ENCODE data around the gene U2AF1L4. TPM values are rescaled to one million over a fixed set of nuclear protein-coding genes. Genes with fewer than 3 reads are reported as not detected.
A peak's percentile ranks its signal among the peaks of the same experiment; 100 is the strongest.

Gene U2AF1L4
- total and polyA plus RNA-seq, 2 donors: 19.8 to 45.0 TPM

DNA sequence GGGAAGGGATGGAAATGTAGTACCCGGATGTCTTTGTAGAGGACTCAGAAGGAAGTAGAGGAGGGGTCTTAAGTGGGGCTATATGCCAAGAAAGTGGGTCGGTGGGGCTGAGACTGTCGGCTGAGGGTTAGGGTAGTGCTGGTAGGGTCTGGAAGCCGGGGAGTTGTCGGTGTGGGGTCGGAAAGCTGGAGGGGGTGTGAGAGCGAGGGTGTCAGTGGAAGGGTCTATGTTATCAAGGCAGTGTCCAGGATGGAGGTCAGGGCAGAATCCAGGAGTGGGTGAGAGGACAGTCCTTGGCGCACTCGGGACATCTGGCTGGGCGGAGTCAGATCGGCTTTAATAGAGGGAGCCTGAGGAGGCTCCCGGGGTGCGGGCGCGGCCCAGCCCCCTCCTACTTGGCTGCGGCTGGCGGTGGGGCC, 9.9 kb upstream of the U2AF1L4 start:
- Histone ChIP-seq H3K9me3 (ENCODE audit: control insufficient read depth in 2 of 2, insufficient read depth in 1 of 2, low read length in 1 of 2) (peaks cover 0 to 10% of the 10 kb centered on the region in 2 donors), H3K27me3 (ENCODE audit: control insufficient read depth in 2 of 2, insufficient read depth in 1 of 2, low read length in 1 of 2) (peaks cover 20 to 29% of the 10 kb centered on the region in 2 donors), H3K4me3 (ENCODE audit: low read length in 2 of 2) (no peak overlapping the region), H3K36me3 (ENCODE audit: control insufficient read depth in 2 of 2, insufficient read depth in 2 of 2, low read length in 1 of 2) (peaks cover 8 to 29% of the 10 kb centered on the region in 2 donors), H3K27ac (ENCODE audit: low read depth in 1 of 2, low read length in 1 of 2) (no peak overlapping the region), H3K4me1 (ENCODE audit: control insufficient read depth in 2 of 2, insufficient read depth in 2 of 2, low read length in 2 of 2) (peaks cover 25 to 35% of the 10 kb centered on the region in 2 donors)
- DNase-seq (ENCODE audit: low read depth in 6 of 9, low spot score in 9 of 9): no peak
- 78% methylated on average over 17 of the region's 17 CpGs for WGBS

DNA sequence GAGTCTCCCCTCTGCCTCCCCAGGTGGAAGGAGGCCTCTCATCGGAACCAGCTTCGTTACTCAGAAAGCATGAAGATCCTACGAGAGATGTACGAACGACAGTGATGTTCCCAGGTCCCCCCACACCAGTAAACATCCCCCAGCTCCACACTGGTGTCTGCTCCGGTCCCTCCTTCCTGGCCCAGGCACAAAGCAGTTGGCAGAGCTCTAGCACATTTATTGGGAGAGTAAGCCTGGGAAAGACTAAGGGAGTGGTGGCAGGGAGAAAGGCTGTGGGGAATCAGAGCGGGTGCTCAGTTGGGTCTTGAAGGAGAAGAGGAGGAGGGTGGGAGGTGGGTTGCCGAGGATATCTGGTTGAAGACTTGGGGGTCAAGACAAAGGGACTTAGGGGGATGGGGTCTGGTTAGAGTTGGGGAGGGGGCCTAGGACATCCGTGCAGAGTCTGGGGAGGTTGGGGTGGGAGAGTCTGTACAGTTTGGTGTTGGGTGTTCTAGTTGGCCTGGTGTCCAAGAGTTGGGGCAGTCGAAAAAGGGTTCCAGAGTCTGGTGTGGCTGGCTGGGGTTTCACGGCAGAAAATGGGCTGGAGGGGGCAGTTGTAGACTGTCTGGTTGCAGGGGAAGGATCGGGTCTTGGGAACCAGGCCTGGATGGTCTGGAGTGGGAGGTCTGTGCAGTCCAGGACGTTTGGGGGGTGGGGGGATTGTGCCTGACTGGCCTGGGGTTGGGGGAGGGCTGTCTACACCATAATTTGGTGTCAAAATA, 9.3 kb upstream of the U2AF1L4 start:
- DNase-seq (ENCODE audit: low read depth in 6 of 9, low spot score in 9 of 9): no peak

DNA sequence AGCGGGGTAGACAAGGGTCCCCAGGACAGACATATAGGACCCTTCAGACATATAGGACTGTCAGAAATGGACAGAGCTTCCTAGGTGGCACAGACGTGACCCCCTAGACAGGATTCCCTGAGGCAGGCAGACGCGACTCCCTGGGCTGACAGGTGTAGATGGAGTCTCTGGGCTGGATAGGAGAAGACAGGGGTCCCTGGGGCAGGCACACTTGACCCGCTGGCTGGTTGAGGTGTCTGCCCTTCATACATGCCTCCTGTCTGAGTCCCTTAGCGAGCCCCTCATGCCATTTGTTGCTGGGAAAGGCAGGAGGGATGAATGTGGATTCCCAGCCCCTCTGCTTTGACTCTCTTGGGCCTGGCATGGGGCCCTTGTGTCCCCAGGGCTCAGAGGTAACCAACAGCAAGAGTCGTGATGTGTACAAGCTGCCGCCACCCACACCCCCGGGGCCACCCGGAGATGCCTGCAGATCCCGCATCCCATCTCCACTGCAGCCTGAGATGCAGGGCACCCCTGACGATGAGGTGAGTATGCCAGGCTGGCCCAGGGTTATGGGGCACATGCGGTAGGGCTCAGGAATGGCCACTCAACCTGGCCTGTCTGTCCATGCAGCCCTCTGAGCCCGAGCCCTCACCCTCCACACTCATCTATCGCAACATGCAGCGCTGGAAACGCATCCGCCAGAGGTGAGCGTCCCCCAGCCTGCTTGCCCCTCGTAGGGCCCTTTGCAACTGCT, 8.6 kb upstream of the U2AF1L4 start:
- peaks cover 23 to 34% of the 10 kb centered on the region in 2 donors for H3K4me1 ChIP-seq (ENCODE audit: control insufficient read depth in 2 of 2, insufficient read depth in 2 of 2, low read length in 2 of 2)
- WGBS: 98% methylated on average over 20 of the region's 20 CpGs
- peaks cover 8 to 24% of the 10 kb centered on the region in 2 donors for H3K36me3 ChIP-seq (ENCODE audit: control insufficient read depth in 2 of 2, insufficient read depth in 2 of 2, low read length in 1 of 2)
- peaks cover 0 to 10% of the 10 kb centered on the region in 2 donors for H3K9me3 ChIP-seq (ENCODE audit: control insufficient read depth in 2 of 2, insufficient read depth in 1 of 2, low read length in 1 of 2)
- no peak for DNase-seq (ENCODE audit: low read depth in 6 of 9, low spot score in 9 of 9)
- H3K4me3 ChIP-seq (ENCODE audit: low read length in 2 of 2): no peak overlapping the region
- H3K27me3 ChIP-seq (ENCODE audit: control insufficient read depth in 2 of 2, insufficient read depth in 1 of 2, low read length in 1 of 2): peaks cover 20 to 29% of the 10 kb centered on the region in 2 donors
- H3K27ac ChIP-seq (ENCODE audit: low read depth in 1 of 2, low read length in 1 of 2): no peak overlapping the region

More for the DNA sequence above, 9.3 kb upstream of the U2AF1L4 start:
- H3K36me3 ChIP-seq (ENCODE audit: control insufficient read depth in 2 of 2, insufficient read depth in 2 of 2, low read length in 1 of 2): peaks cover 8 to 29% of the 10 kb centered on the region in 2 donors
- H3K27me3 ChIP-seq (ENCODE audit: control insufficient read depth in 2 of 2, insufficient read depth in 1 of 2, low read length in 1 of 2): peaks cover 20 to 29% of the 10 kb centered on the region in 2 donors
- WGBS: 96% methylated on average over 13 of the region's 13 CpGs
- peaks cover 0 to 10% of the 10 kb centered on the region in 2 donors for H3K9me3 ChIP-seq (ENCODE audit: control insufficient read depth in 2 of 2, insufficient read depth in 1 of 2, low read length in 1 of 2)
- H3K4me3 ChIP-seq (ENCODE audit: low read length in 2 of 2): no peak overlapping the region
- H3K27ac ChIP-seq (ENCODE audit: low read depth in 1 of 2, low read length in 1 of 2): no peak overlapping the region
- H3K4me1 ChIP-seq (ENCODE audit: control insufficient read depth in 2 of 2, insufficient read depth in 2 of 2, low read length in 2 of 2): peaks cover 25 to 33% of the 10 kb centered on the region in 2 donors

DNA sequence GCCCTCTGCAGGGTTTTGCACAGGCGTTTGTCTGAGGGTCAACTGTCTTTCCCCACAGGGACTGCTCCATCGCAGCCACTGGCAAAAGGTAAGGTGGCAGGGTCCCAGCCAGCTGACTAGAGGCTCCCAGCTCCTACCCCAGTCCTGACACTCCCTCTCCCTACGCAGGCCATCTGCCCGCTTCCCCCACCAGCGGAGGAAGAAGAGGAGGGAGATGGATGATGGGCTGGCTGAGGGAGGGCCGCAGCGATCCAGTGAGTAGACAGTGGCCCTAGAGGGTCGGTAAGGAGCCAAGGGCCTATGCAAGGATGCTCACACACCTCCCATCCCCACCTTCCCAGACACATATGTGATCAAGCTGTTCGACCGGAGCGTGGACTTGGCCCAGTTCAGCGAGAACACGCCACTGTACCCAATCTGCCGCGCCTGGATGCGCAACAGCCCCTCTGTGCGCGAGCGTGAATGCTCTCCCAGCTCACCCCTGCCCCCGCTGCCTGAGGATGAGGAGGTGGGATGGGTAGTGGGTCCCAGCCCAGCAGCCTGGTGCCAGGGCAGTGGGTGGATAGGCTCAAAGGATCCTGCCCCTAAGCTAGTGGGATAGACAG, 7.6 kb upstream of the U2AF1L4 start:
- no peak overlapping the region for H3K4me3 ChIP-seq (ENCODE audit: low read length in 2 of 2)
- peaks cover 18 to 34% of the 10 kb centered on the region in 2 donors for H3K4me1 ChIP-seq (ENCODE audit: control insufficient read depth in 2 of 2, insufficient read depth in 2 of 2, low read length in 2 of 2)
- peaks cover 20 to 29% of the 10 kb centered on the region in 2 donors for H3K27me3 ChIP-seq (ENCODE audit: control insufficient read depth in 2 of 2, insufficient read depth in 1 of 2, low read length in 1 of 2)
- peaks cover 8 to 24% of the 10 kb centered on the region in 2 donors for H3K36me3 ChIP-seq (ENCODE audit: control insufficient read depth in 2 of 2, insufficient read depth in 2 of 2, low read length in 1 of 2)
- DNase-seq (ENCODE audit: low read depth in 6 of 9, low spot score in 9 of 9): no peak
- WGBS: 98% methylated on average over 20 of the region's 20 CpGs
- H3K27ac ChIP-seq (ENCODE audit: low read depth in 1 of 2, low read length in 1 of 2): no peak overlapping the region
- peaks cover 0 to 10% of the 10 kb centered on the region in 2 donors for H3K9me3 ChIP-seq (ENCODE audit: control insufficient read depth in 2 of 2, insufficient read depth in 1 of 2, low read length in 1 of 2)

DNA sequence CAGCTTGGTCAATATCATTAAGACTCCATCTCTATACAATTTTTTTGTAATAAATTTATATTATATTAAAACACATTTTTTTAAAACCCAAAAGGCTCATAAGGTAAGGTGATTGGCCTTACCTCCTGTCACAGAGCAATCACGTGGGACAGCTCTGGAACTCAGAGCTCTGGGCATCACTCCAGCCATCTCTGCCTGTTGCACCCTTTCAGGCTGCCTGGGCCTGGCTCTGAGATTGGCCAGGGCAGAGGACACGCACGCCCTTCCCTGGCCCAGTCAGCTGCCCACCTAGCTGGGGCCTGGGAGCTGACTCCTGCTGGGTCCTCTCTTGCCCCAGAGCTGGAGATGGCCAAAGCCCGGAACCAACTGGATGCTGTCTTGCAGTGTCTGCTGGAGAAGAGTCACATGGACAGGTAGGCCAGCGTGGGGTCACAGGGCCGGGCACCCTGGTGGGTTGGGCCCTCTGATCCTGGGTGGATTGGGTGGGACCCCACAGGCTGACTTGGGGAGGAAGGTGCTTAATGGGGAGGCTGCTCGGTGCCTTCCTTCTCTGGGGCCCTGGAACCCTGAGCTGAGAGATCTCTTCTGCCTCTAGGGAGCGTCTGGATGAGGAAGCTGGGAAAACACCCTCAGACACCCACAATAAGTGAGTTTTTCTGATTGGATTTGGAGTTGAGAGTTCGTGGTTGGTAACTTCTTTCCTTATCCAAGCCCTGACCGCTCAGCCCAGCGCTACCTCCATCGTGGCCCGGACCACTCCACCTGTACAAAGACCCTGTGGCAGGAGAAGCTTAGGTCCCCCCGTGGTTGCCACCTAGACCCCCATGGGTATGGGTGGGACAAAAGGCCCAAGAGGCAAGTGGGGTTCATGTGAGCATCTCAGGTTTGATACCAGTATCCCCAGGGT, 6.9 kb upstream of the U2AF1L4 start:
- Histone ChIP-seq H3K27ac (ENCODE audit: low read depth in 1 of 2, low read length in 1 of 2) (no peak overlapping the region), H3K9me3 (ENCODE audit: control insufficient read depth in 2 of 2, insufficient read depth in 1 of 2, low read length in 1 of 2) (peaks cover 0 to 7% of the 10 kb centered on the region in 2 donors), H3K27me3 (ENCODE audit: control insufficient read depth in 2 of 2, insufficient read depth in 1 of 2, low read length in 1 of 2) (peaks cover 17 to 24% of the 10 kb centered on the region in 2 donors), H3K4me3 (ENCODE audit: low read length in 2 of 2) (no peak overlapping the region), H3K4me1 (ENCODE audit: control insufficient read depth in 2 of 2, insufficient read depth in 2 of 2, low read length in 2 of 2) (peaks cover 14 to 32% of the 10 kb centered on the region in 2 donors), H3K36me3 (ENCODE audit: control insufficient read depth in 2 of 2, insufficient read depth in 2 of 2, low read length in 1 of 2) (peaks cover 8 to 24% of the 10 kb centered on the region in 2 donors)
- DNase-seq (ENCODE audit: low read depth in 6 of 9, low spot score in 9 of 9): no peak
- WGBS: 97% methylated on average over 14 of the region's 14 CpGs

DNA sequence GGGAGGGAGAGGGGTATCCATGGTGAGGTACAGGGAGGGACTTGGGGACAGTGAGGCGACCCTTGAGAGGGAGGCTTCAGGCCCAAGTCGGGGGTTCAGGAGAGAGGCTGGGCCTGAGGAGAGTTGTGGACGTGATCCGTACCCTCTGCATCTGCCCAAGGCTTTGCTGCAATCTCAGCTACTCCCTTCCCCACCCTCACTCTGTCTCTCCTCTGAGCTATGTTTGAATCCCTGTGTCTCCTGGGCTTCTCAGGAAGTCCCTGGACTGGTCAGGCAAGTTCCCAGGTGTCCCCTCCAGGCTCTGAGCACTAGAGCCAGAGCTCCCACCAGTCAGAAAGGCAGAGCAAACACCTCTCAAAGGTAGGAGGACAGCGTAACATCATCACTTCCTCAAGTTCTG, 4.9 kb upstream of the U2AF1L4 start:
- Histone ChIP-seq H3K9me3 (ENCODE audit: control insufficient read depth in 2 of 2, insufficient read depth in 1 of 2, low read length in 1 of 2) (no peaks in the 10 kb centered on the region), H3K36me3 (ENCODE audit: control insufficient read depth in 2 of 2, insufficient read depth in 2 of 2, low read length in 1 of 2) (peaks cover 8 to 24% of the 10 kb centered on the region in 2 donors), H3K27ac (ENCODE audit: low read depth in 1 of 2, low read length in 1 of 2) (no peak overlapping the region), H3K4me1 (ENCODE audit: control insufficient read depth in 2 of 2, insufficient read depth in 2 of 2, low read length in 2 of 2) (peaks cover 12 to 26% of the 10 kb centered on the region in 2 donors), H3K27me3 (ENCODE audit: control insufficient read depth in 2 of 2, insufficient read depth in 1 of 2, low read length in 1 of 2) (peaks cover 0 to 5% of the 10 kb centered on the region in 2 donors), H3K4me3 (ENCODE audit: low read length in 2 of 2) (no peak overlapping the region)
- DNase-seq (ENCODE audit: low read depth in 6 of 9, low spot score in 9 of 9): no peak
- 98% methylated on average over 5 of the region's 5 CpGs for WGBS

DNA sequence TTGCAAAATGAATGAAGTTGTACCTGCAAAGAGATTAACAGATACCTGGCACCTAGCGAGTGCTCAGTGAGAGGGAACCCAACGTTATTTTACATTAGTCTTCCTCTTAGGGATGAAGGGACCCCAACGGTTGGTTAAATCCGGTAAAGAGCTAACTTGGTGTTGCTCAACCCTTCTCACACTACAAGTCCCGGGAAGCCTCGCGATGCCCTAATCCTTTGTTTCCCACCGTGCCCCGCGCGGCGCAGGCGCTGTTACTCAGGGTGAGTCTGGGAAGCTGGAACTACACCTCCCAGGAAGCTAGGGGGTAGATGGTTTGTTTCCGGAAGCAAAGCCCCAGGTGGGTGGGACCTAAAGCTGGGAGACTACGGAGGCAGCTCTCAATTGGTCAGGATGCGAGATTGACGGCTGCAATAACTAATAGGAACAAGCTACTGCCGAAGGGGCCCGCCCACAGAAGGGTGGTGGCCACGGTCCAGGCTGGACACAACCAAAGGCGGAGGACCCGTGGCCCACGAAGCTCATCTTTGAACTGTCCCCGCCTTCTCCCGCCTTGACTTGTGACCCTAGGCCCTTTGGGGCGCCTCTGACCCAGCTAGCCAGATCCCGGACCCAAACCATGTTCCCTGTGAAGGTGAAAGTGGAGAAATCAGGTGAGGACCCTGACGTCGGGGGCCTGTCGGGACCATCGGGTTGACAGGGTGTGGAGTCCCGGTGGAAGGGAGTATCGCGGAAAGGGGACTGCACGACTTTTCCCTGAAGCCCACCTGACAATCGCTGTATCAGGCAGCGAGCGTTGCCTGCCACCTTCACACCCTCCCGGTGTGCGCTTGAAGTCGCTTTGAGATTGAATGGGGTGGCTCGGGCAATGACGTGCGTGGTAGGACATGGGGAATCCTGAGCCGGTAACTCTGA, 3.1 kb upstream of the U2AF1L4 start, which contains the start of gene LIN37:
TSS of gene LIN37 (plus strand) at position 471 of the 915 bp plus-strand sequence. CDS start at position 620, 149 bp downstream.
- Histone ChIP-seq H3K9me3 (ENCODE audit: control insufficient read depth in 2 of 2, insufficient read depth in 1 of 2, low read length in 1 of 2) (peaks cover 0 to 3% of the 10 kb centered on the region in 2 donors), H3K4me1 (ENCODE audit: control insufficient read depth in 2 of 2, insufficient read depth in 2 of 2, low read length in 2 of 2) (peaks cover 16 to 34% of the 10 kb centered on the region in 2 donors), H3K4me3 (ENCODE audit: low read length in 2 of 2) (peak within 1 kb of the TSS; percentile 67 to 86), H3K27me3 (ENCODE audit: control insufficient read depth in 2 of 2, insufficient read depth in 1 of 2, low read length in 1 of 2) (no peaks in the 10 kb centered on the region), H3K36me3 (ENCODE audit: control insufficient read depth in 2 of 2, insufficient read depth in 2 of 2, low read length in 1 of 2) (peaks cover 8 to 10% of the 10 kb centered on the region in 2 donors), H3K27ac (ENCODE audit: low read depth in 1 of 2, low read length in 1 of 2) (peak within 1 kb of the TSS; percentile 48 to 53)
- WGBS: 1% methylated on average over 45 of the region's 45 CpGs
- DNase-seq (ENCODE audit: low read depth in 6 of 9, low spot score in 9 of 9): peak; percentile 95 to 100 (median 99)

Measured in thymus (tissue), 11 donors.